8988T (cell line): ENCODE measurements around the gene EIF4G3.

Experiments
- DNase-seq: peaks from one replicate; pipeline ENCODE4 v3.0.0; 2011

The EIF4G3 gene

GRCh38 chr1:20983297-20983889 is 193.3 kb downstream of the EIF4G3 start:
- DNase-seq, result no peak

- no peak for DNase-seq
These were observed 194.4 kb downstream of the EIF4G3 start for GRCh38 chr1:20982316-20982715.

- DNase-seq, result no peak
These were observed 194.8 kb downstream of the EIF4G3 start for GRCh38 chr1:20981915-20982314.

- no peak for DNase-seq
These were observed 196.6 kb downstream of the EIF4G3 start for GRCh38 chr1:20980051-20980450.

GRCh38 chr1:20978413-20978812 is 198.3 kb downstream of the EIF4G3 start:
- DNase-seq, result no peak

- no peak for DNase-seq
These were observed 201.0 kb downstream of the EIF4G3 start for GRCh38 chr1:20975668-20976067.

- DNase-seq, result no peak
These were observed 201.7 kb downstream of the EIF4G3 start for GRCh38 chr1:20974951-20975350.

- no peak for DNase-seq
These were observed 202.6 kb downstream of the EIF4G3 start for GRCh38 chr1:20974069-20974468.

GRCh38 chr1:20972855-20973254 is 203.8 kb downstream of the EIF4G3 start:
- no peak for DNase-seq

- DNase-seq, result no peak
These were observed 211.9 kb downstream of the EIF4G3 start for GRCh38 chr1:20964540-20965484.

- DNase-seq, result no peak
These were observed 214.0 kb downstream of the EIF4G3 start for GRCh38 chr1:20962576-20963258.

- DNase-seq, result no peak
These were observed 218.3 kb downstream of the EIF4G3 start for GRCh38 chr1:20958430-20958829.

GRCh38 chr1:20956272-20956671 is 220.4 kb downstream of the EIF4G3 start:
- DNase-seq, result no peak

- no peak for DNase-seq
These were observed 226.0 kb downstream of the EIF4G3 start for GRCh38 chr1:20950679-20951078.

GRCh38 chr1:20949871-20950590 is 226.7 kb downstream of the EIF4G3 start:
- no peak for DNase-seq

- DNase-seq, result no peak
These were observed 228.6 kb downstream of the EIF4G3 start for GRCh38 chr1:20948101-20948500.

- DNase-seq, result no peak
These were observed 229.3 kb downstream of the EIF4G3 start for GRCh38 chr1:20947409-20947808.

GRCh38 chr1:20936621-20937020 is 240.1 kb downstream of the EIF4G3 start:
- no peak for DNase-seq

- no peak for DNase-seq
These were observed 240.5 kb downstream of the EIF4G3 start for GRCh38 chr1:20936216-20936615.

- no peak for DNase-seq
These were observed 241.0 kb downstream of the EIF4G3 start for GRCh38 chr1:20935717-20936116.

GRCh38 chr1:20932437-20932977 is 244.2 kb downstream of the EIF4G3 start:
- no peak for DNase-seq

- DNase-seq, result no peak
These were observed 244.7 kb downstream of the EIF4G3 start for GRCh38 chr1:20931930-20932436.

- DNase-seq, result no peak
These were observed 246.3 kb downstream of the EIF4G3 start for GRCh38 chr1:20930427-20930826.
